HG03460 (cell line): ENCODE results near the gene IPO4.

Experiments used
- ATAC-seq: cut with Tn5 transposase; IDR thresholded peaks from one replicate; pipeline ENCODE4 v1.9.1; 2021; ENCODE audit not compliant: unreplicated experiment

The IPO4 gene

DNA sequence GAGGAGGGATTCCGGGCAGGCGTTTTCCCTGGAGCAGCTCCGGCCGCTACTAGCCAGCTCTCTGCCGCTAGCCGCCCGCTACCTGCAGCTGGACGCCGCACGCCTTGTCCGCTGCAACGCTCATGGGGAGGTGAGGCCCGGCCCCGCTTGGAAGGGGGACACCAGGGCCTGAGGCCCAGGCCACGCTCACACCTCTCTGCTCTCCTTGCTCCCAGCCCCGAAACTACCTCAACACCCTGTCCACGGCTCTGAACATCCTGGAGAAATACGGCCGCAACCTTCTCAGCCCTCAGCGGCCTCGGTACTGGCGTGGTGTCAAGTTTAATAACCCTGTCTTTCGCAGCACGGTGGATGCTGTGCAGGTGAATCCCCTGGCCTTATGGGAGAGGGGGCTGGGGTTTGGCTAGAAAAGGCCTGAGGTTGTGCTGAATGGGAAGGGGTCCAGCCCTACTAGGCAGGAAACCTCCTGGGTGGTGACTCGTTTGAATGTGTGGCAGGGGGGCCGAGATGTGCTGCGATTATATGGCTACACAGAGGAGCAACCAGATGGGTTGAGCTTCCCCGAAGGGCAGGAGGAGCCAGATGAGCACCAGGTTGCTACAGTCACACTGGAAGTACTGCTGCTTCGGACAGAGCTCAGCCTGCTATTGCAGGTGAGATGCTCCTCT lies 40.7 kb downstream of the IPO4 start:
- no peak for ATAC-seq

DNA sequence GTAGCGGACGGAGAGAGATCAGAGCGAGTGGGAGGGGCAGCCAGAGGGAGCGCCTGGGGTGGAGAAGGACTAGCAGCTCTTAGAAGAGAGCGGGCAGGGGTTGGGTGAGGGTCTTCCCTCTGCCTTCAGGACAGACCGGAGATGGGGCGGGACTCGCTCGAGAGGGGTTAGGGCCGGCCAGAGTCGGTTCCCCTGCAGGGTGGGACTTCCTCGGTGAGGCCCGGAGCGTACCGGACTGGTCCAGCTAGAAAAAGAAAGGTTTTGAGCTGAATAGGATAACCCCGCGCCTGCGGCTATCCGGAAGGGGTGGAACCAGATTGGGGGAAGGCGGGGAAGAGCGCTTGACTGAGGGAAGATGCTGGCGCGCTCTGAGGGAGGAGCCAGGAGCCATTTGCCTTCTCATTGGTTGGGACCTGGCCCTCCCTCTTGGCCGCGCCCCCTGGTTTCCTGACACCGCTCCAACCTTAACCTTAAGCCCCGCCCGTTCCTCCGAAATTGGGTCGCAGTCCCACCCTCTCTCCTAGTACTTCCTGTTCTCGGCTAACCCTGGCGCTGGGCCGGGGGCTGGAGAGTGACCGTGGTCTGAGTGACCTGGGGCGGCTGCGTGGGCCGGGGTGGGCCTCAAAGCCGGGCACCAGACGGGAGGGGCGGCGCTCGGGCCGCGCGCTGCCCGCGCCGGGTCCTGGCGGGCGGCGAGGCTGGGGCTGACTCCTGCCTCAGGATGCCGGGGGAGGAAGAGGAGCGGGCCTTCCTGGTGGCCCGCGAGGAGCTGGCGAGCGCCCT lies 41.4 kb downstream of the IPO4 start, which contains the start of gene RNF31:
RNF31 (plus strand) TSS at position 521 of the 783 bp plus-strand sequence; CDS start at position 722, 201 bp downstream.
- ATAC-seq, result peak; percentile 80

DNA sequence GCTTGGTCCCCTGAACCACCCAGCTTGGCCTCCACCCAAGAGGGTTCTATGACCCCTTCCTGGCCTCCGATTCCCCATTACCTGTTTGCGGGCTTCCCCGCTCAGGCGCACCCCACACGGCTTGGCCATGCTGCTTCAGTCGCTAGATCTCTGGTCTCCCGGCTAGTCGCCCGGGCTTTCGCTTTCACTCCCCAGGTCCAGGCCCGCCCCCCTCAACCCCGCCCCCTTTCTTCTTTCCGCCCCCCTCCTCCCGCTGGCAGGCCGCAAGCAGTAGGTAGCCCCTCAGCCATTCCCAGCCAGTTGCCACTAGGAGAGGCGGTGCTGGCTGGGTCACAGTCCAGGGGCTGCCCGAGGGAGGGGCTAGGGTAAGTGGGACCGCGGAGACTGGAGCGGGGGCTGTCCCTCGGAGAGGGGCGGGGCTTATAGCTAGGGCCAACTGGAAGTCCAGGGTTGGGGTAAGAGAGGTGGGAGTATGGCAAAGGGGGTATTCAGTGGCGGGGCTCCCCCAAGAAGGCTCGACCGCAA lies 42.1 kb downstream of the IPO4 start, which contains the start of gene PSME2:
PSME2 (minus strand) TSS at position 158 of the 525 bp plus-strand sequence; CDS start at position 129, 29 bp downstream.
- ATAC-seq, result peak; percentile 58

DNA sequence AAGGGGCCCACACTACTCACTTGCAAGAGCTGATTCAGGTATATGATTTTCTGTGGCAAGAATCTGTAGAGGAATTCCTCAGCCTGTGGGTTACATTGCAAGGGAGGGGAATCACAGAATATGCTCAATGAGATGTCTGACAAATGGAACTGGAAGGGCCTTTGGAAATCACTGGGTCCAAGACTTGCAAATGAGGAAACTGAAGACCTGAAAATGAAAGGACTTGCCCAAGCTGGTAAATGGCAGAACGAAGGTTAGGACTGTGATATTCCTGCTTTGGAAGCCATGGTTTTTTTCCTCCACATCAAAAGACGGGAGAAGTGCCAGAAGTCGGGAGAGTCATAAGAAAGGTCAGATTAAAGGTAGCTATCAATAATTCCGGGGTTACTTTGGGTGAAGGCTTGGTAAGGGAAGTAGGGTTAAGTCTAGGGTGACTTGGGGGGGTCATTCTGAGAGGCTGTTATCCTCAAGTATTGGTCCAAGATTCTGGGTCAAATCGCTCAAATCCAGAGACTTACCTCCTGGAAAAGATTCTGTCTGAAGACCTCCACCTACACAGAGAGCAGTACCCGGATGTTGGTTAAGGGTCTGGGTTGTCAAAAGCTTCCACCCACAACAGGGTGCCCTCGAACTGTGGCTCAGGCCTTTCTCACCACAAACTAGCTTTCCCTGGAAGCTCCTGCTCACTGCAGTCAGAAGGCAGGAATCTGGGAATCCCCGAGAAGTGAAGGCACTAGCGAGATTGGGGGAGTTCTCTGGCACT lies 42.7 kb downstream of the IPO4 start:
- ATAC-seq, result no peak

DNA sequence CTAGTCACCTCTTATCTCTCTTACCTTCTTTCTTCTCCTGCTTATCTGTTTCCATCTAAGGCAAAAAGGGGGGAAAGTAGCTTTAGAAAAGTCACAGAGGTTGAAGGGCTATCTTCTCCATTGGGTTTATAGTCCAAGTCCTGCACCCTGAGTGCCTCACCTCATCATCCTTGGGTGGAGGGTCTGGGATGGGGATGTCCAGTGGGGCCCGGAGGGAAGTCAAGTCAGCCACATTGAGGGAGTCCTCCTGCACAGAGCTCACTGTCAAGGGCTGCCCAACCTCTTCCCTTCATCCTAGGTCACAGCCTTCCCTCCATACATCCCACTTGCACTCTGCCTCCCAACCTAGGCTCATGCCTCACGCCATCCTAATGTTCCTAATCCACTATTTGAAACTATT lies 43.4 kb downstream of the IPO4 start:
- ATAC-seq, result no peak

DNA sequence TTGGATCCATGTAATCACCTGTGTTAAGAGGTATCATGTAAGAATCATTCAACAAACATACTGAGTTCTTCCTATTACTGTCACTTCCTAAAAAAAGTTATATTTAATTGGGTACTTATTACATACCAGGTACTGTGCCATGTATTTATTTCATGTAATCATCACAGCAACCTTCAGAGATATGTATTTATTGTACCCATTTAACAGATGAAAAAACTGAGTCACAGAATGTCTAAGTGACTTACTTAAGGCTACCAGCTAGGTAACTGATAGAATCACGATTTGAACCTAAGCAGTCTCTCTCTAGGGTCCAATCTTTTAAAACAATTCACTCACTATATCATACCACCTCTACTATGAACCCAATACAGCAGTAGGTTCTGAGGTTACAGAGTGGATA lies 44.2 kb downstream of the IPO4 start:
- no peak for ATAC-seq

DNA sequence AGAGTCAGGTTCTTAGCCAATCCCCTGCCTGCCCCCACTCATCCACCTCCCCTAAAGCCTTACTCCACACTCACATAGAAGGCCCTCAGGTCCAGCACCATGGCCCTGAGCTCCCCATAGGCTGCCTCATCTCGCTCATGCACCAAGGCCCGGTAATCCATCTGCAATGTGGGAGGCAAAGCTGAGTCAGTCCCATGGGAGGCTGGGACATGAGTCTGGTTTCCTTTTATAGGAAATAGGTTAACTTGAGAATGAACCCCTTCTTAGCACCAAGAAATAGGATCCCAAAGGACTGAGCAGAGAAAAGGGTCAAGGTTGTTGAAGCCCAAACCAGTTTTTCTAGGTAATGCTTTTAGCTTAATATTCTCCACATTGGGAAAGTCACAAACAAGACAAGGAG lies 45.1 kb downstream of the IPO4 start:
- ATAC-seq, result no peak

DNA sequence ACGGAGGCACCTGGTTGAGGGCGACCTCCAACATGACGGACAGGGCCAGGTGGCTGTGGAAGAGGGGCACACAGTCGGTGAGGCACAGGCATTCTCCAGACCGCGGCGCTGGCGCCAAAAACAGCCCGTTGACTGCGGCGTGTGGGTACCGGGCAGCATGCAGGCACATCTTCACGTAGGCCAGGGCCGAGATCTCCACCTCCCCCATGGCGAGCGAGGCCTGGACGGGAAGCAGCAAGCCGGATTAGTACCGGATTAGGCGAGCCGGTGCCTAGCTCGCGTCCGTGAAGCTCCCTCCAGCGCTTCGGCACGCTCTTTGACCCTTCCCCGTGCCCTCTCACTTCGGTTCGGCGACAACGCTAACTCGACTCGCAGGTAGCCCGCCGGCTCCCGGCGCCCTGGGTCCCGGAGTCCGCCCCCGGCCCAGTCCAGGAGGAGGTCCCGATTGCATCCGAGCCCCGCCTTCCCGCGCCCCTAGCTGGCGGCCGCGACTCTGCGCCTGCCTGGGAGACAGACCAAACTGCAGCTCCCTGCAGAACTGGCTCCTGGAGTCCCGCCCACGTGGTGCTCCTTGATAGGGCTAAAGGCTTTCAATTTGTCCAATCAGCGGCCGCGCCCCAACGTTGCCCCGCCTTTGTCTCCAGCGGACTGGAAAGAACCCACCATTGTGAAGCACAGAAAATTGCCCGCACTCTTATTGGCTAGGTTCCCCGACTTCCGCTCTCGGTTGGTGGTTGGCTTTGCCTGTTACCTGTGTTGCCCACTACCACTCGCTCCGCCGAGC lies 47.3 kb downstream of the IPO4 start, which contains the start of gene EMC9:
EMC9 (minus strand) TSS at position 495 of the 784 bp plus-strand sequence; CDS start at position 208, 287 bp downstream.
- ATAC-seq, result peak; percentile 84

DNA sequence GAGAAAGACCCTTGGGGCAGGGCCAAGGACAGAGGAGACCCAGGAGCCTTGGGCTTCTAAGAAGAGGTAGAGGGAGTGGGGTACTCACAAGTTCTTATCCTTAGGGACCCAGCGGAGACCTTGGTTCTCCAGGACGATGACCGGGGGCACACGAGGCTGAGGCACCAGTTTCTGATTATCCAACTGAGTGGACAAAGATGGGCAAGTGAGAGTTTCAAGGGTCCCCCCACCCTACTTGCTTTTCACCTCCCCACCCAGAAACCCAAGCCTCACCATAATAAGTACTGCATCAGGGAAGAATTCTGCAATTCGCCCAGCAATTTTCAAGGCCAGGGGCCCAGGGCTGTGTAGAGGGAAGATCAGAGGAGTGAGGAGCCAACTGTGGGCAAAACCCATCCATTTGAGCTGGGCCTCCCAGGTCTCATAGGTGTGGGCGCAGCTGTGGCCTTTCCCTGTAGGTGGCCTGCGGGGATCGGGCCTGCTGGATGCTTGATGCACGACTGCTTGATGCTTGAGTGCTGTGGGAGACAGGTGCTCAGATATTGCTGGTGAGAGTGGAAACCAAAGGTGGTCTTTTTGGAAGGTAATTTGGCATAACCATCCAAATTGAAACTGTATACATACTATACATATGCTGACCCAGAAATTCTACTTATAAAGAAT lies 49.2 kb downstream of the IPO4 start:
- ATAC-seq, result no peak

DNA sequence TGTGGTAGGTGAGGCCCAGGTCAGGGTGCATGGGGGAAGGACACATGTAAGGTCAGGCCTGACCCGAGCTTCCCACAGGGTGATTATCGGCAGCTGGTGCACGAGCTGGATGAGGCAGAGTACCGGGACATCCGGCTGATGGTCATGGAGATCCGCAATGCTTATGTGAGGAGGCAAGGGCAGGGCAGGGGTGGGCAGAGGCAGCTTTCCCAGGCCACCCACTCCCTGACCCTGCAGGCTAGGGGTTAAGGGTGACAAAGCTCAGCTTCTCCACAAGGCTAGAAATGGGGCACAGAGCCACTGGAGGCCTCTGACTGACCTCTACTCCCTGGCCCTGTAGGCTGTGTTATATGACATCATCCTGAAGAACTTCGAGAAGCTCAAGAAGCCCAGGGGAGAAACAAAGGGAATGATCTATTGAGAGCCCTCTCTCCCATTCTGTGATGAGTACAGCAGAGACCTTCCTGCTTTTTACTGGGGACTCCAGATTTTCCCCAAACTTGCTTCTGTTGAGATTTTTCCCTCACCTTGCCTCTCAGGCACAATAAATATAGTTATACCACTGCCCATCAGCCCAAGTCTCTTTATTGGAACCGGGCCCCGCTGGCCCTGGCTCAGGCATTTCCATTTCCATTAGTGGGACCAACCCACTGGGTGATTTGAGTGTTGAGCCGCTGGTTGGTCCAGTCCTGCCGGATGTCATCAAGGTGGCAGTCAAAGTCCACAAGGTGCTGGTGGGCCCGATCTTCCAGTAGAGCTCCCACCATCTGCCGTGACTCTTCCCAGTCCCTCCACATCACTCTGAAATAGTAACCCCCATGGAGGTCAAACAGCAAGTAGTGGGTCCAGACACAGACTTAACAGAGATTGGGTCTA lies 50.0 kb downstream of the IPO4 start:
- ATAC-seq, result no peak

DNA sequence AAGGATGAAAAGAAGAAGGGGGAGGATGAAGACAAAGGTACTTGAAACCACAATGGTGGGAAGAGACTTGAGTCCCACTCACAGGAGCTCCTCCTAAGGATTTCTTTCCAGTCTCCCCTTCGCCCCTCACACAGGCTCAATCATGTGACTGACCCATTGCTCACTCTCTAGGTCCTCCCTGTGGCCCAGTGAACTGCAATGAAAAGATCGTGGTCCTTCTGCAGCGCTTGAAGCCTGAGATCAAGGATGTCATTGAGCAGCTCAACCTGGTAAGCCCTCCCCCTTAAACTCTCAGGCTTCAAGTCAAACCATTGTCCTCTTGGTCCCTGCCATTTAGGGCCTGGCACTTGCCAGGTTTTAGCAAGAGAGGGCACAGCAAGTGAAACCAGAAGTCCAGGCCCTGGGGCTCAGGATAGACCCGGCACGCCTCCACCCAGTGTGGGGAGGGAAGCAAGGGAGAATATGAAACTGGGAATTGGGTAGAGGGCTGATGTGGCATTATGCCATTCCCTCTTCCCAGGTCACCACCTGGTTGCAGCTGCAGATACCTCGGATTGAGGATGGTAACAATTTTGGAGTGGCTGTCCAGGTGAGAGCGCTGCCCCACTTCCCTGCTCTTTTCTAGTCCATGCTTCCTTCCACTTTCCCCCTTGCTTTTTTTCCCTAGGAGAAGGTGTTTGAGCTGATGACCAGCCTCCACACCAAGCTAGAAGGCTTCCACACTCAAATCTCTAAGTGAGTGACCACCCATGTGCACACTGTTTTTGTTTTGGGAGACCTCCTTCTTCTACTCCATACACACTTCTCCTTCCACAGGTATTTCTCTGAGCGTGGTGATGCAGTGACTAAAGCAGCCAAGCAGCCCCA lies 50.9 kb downstream of the IPO4 start:
- no peak for ATAC-seq

DNA sequence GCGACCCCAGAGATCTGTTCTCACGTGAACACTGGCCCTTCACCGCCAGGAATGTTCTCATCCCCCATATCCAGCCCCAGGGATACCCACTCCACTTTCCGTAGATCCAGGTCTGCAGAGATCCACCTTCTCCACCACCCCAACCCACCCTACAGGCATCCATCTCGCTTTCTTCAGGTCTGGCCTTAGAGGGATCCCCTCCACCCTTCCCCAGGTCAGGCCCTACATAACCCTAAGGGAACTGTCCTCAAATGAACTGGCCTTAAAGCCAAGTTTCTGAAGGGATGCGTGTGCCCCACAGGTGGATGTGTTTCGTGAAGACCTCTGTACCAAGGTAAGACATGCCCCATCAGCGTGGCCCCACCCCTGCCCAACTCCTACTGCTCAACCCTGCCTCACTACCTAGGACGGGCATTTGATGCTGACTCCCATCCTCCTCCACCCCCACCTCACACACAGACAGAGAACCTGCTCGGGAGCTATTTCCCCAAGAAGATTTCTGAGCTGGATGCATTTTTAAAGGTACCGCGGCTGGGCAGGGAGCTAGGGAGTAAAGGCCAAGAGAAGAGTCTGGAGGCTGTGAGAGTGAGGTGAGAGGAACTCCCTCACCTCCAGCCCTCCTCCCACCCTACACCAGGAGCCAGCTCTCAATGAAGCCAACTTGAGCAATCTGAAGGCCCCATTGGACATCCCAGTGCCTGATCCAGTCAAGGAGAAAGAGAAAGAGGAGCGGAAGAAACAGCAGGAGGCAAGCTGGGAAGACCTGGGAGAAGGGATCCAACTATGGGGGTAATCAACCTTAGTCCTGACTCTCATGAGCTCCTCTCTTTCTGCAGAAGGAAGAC lies 51.7 kb downstream of the IPO4 start:
- ATAC-seq, result no peak

DNA sequence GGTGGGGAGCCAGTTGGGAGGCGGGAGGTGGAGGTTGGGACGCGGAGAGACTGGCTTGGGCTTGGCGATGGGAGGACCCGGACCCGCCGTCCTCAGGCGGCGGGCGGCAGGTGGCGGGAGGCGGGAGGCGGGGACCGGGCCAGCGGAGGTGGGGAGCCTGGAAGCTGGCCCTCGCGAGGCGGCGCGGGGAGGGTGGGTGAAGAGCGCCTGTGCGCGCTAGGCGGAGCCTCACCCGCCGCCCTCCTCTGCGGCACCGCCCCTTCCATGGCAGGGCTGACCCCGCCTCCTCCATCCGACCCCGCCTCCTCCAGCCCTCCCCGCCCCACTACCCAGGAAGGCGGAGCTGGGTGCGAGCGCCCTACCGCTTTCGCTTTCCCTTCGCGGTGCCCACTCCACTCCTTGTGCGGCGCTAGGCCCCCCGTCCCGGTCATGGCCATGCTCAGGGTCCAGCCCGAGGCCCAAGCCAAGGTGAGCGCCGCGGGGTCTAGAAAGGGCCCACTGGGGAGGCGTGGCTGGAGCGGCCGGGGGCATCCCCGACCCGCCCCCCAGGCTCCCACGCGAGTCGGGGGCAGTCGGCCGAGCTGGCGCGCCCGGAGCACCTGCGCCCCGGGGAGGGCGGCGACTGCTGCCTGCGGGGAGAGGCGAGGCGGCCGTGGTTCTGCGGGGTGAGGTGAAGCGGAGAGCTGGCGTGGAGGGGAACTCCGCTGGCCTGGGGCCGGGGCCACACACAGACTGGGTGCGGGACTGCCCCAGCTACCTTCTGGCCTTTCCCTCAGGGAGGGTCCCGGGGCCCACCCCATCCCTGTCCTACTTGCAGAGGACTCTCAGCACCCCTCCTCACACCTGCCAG lies 52.6 kb downstream of the IPO4 start, which contains the start of gene PSME1:
PSME1 (plus strand) TSS at position 361 of the 850 bp plus-strand sequence; CDS start at position 430, 69 bp downstream.
- ATAC-seq, result peak; percentile 84

DNA sequence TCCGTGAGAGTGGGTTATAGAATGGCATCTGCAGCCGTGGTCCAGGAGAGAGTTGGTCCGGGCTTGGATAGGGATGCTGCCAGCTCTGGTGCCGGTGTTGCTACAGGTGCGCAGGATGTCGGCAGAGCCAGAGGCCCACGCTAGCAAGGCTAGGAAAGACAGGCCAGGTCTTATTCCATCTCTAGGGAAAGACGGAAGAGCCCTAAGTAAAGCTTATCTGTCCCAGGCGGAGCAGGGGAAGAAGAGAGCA lies 53.1 kb downstream of the IPO4 start:
- peak; percentile 1 for ATAC-seq

DNA sequence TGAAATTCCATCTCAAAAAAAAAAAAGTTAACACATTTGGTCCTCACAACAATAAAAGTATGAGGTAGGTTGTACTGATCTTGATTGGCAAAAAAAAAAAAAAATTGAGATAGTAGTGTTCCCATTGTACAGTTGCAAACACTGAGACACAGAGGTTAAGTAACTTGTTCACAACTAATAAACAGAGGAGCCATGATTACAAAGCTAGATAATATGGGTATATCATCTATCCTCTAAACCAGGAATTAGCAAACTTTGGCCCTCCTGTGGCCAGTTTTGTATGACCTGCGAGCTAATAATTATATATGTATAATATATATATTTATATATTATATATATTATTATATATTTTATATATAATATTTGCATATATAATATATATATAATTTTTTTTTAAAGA lies 54.9 kb downstream of the IPO4 start:
- no peak for ATAC-seq

DNA sequence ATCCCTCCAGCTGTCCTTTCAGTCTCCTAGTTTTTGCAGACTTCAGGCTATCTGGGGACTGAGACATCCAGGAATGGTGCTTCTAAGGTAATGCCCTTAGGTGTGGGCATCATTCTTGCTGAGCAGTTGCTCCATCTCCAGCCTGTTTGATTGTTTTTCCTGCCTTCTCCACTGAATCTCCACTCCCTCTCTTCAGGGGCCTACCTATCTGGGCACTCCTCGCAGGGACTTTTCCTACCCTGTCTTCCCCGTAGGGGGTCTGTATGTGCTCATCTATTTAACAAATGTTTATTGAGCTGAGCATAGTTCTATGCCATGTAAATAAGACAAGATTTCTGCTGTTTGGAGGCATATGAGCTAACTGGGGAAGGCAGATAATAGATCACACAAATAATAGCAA lies 55.6 kb downstream of the IPO4 start:
- no peak for ATAC-seq
